Measurements from ENCODE around the gene WNT1.

DNA sequence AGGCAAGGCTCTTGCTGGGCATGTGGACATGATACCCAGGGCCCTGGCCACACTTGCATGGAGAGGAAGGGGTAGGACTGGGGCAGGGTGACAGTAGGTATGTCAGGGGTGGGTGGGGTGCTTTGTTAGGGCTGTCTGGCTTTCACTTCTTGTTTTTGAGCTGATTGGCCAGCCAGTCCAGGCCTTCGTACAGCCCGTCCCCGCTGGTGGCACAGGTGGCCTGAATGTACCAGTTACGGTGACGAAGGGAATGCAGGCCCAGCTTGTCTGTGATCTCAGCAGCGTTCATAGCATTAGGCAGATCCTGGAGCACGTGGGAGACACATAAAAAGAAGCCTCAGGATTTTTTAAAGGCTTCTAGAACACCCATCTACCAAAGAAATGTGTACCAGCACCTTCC lies 39.3 kb upstream of the WNT1 start:
- TF ChIP-seq PAX5 (IDR thresholded peaks at IDR 0.05; ENCODE audit: insufficient read depth, low read length, severe bottlenecking) (no peak), TAF1 (IDR thresholded peaks at IDR 0.05; ENCODE audit: low read depth, low read length) (no peak), POLR2A (IDR thresholded peaks at IDR 0.05; ENCODE audit: low read depth, low read length) (no peak)

Data from GM12891 (cell line).